Measurements from ENCODE around the gene GRM8.

- TF ChIP-seq CTCF (conservative IDR thresholded peaks at IDR 0.05) (no peak), ZFX (IDR thresholded peaks at IDR 0.05) (no peak)
These were observed 21.3 kb downstream of the GRM8 start for GRCh38 chr7:127231415-127231814.
